Heart left ventricle (tissue), 13 donors: ENCODE results near the gene ZDHHC3.

Source experiments
- POLR2A ChIP-seq, 2 donors: fragments of 450-650 bp; IDR thresholded peaks; one replicate each; pipeline ENCODE4 v1.6.1; 2017; ENCODE audit warnings: antibody characterized with exemption in 2 of 2, mild to moderate bottlenecking in 2 of 2, moderate library complexity in 2 of 2
- TF ChIP-seq, protein P1 (sequence below), 12 donors: fragments of 200-600 bp; sonication (generic) in 4 of 12; IDR thresholded peaks; one replicate each; pipeline versions ENCODE4 v1.5.0 to v1.8.0; 2018 to 2022; ENCODE audit warnings: antibody characterized with exemption in 12 of 12, mild to moderate bottlenecking in 5 of 12
- donor health status: ischemic (EF 13 %, LVEDD 7.1; RV severe dilation, severe dysfunction).
- donor health status: DM: no; HTN: yes; CAD: no.
- donor health status: DM: no; HTN: no; CAD: no.
- donor health status: ischemic (EF 25% LVEDD 6.9; RV normal size, moderate dysfunction).
- donor health status: ischemic (EF 25% LVEDD 5.7; RV mildly dilated, moderate dysfunction).
- donor health status: ischemic (EF 35%, LVEDD 5.7; RV mildly dilated, moderate dysfunction).
- donor health status: nonischemic (EF 11% LVEDD 7.7; RV severe dilation, severe dysfunction).
- donor health status: DM: yes; HTN: yes; CAD: no.
- donor health status: PGD.
- donor health status: ischemic (EF 29% LVEDD 5.4; RV normal size, mild dysfunction).
- donor health status: nonischemic (EF 23%, LVEDD 6.1; RV moderate dilation, normal function).

DNA sequence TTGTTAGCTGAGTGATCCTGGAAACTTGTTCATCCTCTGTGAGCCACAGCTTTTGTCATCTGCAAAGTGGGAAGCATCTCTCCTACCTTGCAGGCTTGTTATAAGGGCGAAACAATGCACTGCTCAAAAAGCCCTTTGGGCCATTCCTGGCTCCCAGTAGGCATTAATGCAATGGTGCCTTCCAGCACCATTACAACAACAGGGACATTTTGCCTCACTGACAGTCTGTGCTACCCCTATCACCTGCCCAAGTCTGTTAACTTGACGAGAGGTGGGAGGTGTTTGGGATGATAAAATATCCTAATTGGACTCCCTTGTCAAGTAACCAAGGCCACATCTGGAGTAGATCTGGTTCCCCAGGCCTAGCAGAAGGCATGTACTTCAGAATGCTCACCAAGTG lies 44.2 kb downstream of the ZDHHC3 start:
- TF ChIP-seq, protein P1, sequence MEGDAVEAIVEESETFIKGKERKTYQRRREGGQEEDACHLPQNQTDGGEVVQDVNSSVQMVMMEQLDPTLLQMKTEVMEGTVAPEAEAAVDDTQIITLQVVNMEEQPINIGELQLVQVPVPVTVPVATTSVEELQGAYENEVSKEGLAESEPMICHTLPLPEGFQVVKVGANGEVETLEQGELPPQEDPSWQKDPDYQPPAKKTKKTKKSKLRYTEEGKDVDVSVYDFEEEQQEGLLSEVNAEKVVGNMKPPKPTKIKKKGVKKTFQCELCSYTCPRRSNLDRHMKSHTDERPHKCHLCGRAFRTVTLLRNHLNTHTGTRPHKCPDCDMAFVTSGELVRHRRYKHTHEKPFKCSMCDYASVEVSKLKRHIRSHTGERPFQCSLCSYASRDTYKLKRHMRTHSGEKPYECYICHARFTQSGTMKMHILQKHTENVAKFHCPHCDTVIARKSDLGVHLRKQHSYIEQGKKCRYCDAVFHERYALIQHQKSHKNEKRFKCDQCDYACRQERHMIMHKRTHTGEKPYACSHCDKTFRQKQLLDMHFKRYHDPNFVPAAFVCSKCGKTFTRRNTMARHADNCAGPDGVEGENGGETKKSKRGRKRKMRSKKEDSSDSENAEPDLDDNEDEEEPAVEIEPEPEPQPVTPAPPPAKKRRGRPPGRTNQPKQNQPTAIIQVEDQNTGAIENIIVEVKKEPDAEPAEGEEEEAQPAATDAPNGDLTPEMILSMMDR (IDR thresholded peaks at IDR 0.05) = no peak
- TF ChIP-seq POLR2A (IDR thresholded peaks at IDR 0.05) = no peak
